ENCODE results near the gene PEX6. TPM values are rescaled to one million over a fixed set of nuclear protein-coding genes. Genes with fewer than 3 reads are reported as not detected.

Gene PEX6, protein sequence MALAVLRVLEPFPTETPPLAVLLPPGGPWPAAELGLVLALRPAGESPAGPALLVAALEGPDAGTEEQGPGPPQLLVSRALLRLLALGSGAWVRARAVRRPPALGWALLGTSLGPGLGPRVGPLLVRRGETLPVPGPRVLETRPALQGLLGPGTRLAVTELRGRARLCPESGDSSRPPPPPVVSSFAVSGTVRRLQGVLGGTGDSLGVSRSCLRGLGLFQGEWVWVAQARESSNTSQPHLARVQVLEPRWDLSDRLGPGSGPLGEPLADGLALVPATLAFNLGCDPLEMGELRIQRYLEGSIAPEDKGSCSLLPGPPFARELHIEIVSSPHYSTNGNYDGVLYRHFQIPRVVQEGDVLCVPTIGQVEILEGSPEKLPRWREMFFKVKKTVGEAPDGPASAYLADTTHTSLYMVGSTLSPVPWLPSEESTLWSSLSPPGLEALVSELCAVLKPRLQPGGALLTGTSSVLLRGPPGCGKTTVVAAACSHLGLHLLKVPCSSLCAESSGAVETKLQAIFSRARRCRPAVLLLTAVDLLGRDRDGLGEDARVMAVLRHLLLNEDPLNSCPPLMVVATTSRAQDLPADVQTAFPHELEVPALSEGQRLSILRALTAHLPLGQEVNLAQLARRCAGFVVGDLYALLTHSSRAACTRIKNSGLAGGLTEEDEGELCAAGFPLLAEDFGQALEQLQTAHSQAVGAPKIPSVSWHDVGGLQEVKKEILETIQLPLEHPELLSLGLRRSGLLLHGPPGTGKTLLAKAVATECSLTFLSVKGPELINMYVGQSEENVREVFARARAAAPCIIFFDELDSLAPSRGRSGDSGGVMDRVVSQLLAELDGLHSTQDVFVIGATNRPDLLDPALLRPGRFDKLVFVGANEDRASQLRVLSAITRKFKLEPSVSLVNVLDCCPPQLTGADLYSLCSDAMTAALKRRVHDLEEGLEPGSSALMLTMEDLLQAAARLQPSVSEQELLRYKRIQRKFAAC
- 23.2 TPM for polyA plus RNA-seq (2012; ENCODE audit: insufficient read depth, insufficient read length, low read depth)

DNA sequence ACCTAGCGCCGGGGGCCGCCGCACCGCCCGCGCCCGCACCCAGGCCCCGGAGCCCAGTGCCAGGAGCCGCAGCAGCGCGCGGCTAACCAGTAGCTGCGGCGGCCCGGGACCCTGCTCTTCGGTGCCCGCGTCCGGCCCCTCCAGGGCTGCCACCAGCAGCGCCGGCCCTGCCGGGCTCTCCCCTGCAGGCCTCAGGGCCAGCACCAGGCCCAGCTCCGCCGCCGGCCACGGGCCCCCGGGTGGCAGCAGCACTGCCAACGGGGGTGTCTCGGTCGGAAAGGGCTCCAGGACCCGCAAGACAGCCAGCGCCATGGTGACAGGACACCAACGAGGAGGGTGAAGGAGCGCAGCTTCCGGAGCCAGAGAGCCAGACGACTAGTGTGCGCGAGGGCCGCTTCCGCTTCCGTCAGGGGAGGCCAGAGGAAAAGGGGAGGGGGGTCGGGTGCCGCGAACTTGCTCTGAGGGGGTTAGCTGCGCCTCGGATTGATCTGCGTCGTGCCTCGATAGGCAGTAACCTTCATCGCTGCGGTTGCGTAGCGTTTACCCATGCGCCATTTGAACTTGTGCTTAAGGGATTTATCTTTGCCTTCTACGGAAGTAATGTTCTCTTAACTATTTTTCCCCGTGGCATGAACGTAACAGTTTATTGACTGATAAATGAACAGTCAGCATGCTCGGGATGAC is at the start of gene PEX6:
Gene PEX6 (minus strand): TSS at position 343 of the 684 bp plus-strand sequence. CDS start 31 bp downstream, at position 312.
- Histone ChIP-seq H3K36me3 (no peaks in the 10 kb centered on the region), H3K27me3 (no peaks in the 10 kb centered on the region), H3K4me3 (ENCODE audit: low read depth, low read length) (peak within 1 kb of the TSS; percentile 88), H3K9me3 (no peaks in the 10 kb centered on the region), H3K4me1 (peaks cover 5% of the 10 kb centered on the region; the same call in 1 of the 2 replicates)
- TF ChIP-seq, protein P1, sequence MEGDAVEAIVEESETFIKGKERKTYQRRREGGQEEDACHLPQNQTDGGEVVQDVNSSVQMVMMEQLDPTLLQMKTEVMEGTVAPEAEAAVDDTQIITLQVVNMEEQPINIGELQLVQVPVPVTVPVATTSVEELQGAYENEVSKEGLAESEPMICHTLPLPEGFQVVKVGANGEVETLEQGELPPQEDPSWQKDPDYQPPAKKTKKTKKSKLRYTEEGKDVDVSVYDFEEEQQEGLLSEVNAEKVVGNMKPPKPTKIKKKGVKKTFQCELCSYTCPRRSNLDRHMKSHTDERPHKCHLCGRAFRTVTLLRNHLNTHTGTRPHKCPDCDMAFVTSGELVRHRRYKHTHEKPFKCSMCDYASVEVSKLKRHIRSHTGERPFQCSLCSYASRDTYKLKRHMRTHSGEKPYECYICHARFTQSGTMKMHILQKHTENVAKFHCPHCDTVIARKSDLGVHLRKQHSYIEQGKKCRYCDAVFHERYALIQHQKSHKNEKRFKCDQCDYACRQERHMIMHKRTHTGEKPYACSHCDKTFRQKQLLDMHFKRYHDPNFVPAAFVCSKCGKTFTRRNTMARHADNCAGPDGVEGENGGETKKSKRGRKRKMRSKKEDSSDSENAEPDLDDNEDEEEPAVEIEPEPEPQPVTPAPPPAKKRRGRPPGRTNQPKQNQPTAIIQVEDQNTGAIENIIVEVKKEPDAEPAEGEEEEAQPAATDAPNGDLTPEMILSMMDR (IDR thresholded peaks at IDR 0.05; ENCODE audit: low read depth, low read length): no peak
- DNase-seq: peak; percentile 94

DNA sequence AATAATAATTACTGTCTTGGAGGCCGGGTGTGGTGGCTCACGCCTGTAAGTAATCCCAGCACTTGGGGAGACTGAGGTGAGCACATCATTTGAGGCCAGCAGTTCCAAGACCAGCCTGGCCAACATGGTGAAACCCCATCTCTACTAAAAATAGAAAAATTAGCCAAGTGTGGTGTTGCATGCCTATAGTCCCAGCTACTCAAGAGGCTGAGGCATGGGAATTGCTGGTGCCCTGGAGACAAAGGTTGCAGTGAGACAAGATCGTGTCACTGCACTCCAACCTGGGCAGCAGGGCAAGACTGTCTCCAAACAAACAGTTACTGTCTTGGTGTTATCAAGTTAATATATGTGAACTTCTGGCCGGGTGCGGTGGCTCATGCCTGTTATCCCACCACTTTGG is 47.4 kb upstream of the PEX6 start:
- Histone ChIP-seq H3K27me3 (no peaks in the 10 kb centered on the region), H3K36me3 (peaks cover 60% of the 10 kb centered on the region), H3K9me3 (no peaks in the 10 kb centered on the region), H3K4me1 (no peaks in the 10 kb centered on the region), H3K4me3 (ENCODE audit: low read depth, low read length) (no peak overlapping the region)
- DNase-seq: no peak
- TF ChIP-seq, protein P1 (IDR thresholded peaks at IDR 0.05; ENCODE audit: low read depth, low read length): no peak

DNA sequence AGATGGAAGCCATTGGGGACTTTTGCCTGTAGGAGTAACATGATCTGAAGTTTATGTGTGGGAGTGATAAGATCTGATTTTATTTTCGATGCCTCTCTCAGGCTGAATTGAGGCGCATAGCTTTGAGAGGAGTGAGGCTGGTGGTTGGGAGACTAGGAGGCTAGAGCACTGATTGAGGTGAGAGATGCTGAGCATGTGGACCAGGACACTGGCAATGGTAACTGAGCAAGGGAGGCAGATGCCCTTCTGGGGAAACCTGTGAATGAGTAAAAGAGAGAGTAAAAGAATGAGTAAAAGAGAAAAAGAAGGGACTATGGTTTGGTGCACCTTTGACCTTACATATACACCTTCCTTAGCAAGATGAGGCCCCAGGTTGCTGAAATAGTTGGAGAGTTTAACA is 45.5 kb upstream of the PEX6 start:
- H3K27me3 ChIP-seq: no peaks in the 10 kb centered on the region
- no peak for DNase-seq
- TF ChIP-seq, protein P1 (IDR thresholded peaks at IDR 0.05; ENCODE audit: low read depth, low read length): no peak
- peaks cover 3% of the 10 kb centered on the region; the same call in 1 of the 2 replicates for H3K4me1 ChIP-seq
- peaks cover 48% of the 10 kb centered on the region for H3K36me3 ChIP-seq
- H3K9me3 ChIP-seq: no peaks in the 10 kb centered on the region
- H3K4me3 ChIP-seq (ENCODE audit: low read depth, low read length): no peak overlapping the region

DNA sequence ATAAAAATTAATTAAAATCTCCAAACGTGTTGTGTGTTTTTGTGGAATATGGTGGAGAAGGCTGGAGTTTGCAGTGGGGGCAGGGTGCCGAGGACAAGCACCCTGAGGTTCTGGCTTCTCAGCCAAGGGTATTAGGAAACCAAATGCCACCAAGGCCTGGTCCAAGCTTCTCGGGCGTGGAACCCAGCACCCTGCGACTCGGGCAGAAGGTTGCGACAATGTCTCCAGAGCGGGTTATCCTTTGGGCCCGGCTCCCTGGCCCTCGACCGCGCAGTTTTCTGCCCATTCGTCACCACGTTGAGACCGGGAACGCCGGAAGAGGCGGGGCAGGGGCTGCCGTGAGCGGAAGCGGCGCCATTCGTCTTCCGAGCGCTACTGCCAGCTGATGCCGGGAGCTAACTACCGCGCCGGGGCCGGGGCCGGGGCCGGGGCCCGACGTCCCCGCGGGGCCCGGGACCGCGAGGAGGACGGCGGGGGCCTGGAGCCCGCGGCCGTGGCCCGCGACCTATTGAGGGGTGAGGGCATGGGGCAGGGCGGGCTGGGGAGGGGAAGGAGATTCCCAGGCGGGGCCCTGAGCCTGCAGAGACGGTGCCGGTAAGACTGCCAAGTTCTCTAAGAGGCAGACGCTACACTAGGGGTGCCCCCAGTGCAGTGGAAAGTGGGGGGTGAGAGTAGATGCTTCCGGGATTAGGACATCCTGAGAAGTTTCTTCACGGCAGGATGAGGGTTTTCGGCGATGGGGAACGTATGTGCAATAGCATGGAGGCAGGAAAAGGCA is 42.5 kb upstream of the PEX6 start, which contains the start of gene RRP36:
Gene RRP36 (plus strand): TSS at position 354 of the 778 bp plus-strand sequence. CDS start 32 bp downstream, at position 386.
- Histone ChIP-seq H3K36me3 (peaks cover 26% of the 10 kb centered on the region), H3K27me3 (no peaks in the 10 kb centered on the region), H3K9me3 (no peaks in the 10 kb centered on the region), H3K4me3 (ENCODE audit: low read depth, low read length) (peak within 1 kb of the TSS; percentile 99), H3K4me1 (peaks cover 3% of the 10 kb centered on the region; the same call in 1 of the 2 replicates)
- DNase-seq: peak; percentile 87
- TF ChIP-seq, protein P1 (IDR thresholded peaks at IDR 0.05; ENCODE audit: low read depth, low read length): no peak

DNA sequence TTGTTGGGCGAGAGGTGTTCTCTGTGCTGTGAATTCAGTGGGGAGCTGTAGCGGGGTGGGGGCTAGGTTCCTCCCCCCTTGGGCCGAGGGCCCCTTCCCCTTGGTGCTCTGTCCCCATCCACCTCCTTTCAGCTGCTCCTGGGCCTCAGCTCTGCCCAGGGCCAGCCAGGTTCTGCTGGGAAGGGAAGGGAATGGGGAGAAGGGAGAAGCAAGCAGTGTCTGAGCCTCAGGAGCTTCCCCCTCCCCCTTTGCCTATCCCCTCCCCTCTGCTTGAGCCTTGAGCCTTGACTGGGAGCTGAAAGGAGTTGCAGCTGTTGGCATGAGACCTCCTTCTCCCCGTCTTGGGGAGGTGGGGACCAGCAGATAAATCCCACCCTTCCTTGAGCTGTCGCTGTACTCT is 41.9 kb upstream of the PEX6 start:
- H3K27me3 ChIP-seq: no peaks in the 10 kb centered on the region
- DNase-seq: no peak
- TF ChIP-seq, protein P1 (IDR thresholded peaks at IDR 0.05; ENCODE audit: low read depth, low read length): no peak
- peak overlapping the region; percentile 99 for H3K4me3 ChIP-seq (ENCODE audit: low read depth, low read length)
- peaks cover 3% of the 10 kb centered on the region; the same call in 1 of the 2 replicates for H3K4me1 ChIP-seq
- no peaks in the 10 kb centered on the region for H3K9me3 ChIP-seq
- H3K36me3 ChIP-seq: peaks cover 19% of the 10 kb centered on the region
